Dermis blood vessel endothelial cell (primary cell): ENCODE results near the gene KRTAP4-16. TPM values are rescaled to one million over a fixed set of nuclear protein-coding genes. Genes with fewer than 3 reads are reported as not detected.
"Not testable (repeated sequence)": the region's sequence is repeated elsewhere in the genome, so short reads cannot be mapped to it uniquely, and the experiment has no call there.

ENCODE experiments used
- DNase-seq: peaks from one replicate; pipeline ENCODE4 v3.0.0; 2010
- total RNA-seq: library from RNA; depleted of rRNA; stranded (reverse); fragments of >200 nt; gene quantifications from 2 replicates; pipeline ENCODE4 v1.2.3, GENCODE V29; 2014

KRTAP4-16 gene
- total RNA-seq, result not detected in 2 replicates

DNA sequence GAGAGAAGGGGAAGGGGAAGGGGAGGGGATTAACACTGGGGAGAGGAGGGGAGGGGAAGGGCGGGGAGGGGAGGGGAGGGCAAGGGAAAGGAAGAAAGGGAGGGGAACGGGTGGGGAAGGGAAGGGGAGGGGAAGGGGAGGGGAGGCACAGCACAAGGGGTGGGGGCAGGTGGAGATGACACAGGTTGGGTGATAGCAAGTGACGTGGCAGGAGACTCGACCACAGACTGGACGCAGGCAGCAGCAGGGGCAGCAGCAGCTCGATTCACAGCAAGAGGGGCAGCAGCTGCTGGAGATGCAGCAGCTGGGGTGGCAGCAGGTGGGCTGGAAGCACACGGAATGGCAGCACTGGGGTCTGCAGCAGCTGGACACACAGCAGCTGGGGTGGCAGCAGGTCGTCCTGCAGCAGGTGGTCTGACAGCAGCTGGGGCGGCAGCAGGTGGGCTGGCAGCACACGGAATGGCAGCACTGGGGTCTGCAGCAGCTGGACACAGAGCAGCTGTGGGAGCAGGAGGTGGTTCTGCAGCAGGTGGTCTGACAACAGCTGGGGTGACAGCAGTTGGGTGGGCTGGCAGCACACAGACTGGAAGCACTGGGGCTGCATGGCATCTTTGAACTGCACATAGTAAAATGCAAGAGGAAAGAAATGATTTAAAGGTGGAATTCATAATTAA is at the start of gene KRTAP4-16:
Gene KRTAP4-16 (minus strand): TSS at position 624 of the 674 bp plus-strand sequence. CDS start 0 bp downstream, at position 624.
- DNase-seq, result no peak

- DNase-seq, result no peak
These were observed 49.5 kb upstream of the KRTAP4-16 start for GRCh38 chr17:41151525-41151924.

DNA sequence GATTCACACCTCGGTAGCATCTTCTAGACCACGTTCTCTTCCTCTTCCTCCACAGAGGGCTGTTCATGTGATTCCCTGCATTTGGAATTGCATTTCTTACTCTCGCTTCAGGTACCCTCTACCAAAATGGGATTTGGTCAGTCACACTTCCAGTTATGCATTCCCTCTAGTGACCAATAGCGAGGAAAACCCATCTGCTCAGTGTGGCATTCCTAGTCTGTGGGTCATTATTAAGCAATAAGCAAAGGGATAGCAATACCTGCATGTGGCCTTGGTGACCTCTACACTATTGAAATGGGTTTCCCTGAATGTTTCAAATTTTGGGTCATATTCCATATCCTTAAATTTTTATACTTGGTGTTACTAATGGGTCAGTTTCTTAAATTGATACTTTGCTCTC is 48.0 kb upstream of the KRTAP4-16 start:
- no peak for DNase-seq

- DNase-seq, result no peak
These were observed 47.6 kb upstream of the KRTAP4-16 start, which contains the start of gene KRTAP4-5 for GRCh38 chr17:41149652-41149985. Gene KRTAP4-5 (minus strand): TSS chr17:41149825. CDS start chr17:41149767, 58 bp downstream.

DNA sequence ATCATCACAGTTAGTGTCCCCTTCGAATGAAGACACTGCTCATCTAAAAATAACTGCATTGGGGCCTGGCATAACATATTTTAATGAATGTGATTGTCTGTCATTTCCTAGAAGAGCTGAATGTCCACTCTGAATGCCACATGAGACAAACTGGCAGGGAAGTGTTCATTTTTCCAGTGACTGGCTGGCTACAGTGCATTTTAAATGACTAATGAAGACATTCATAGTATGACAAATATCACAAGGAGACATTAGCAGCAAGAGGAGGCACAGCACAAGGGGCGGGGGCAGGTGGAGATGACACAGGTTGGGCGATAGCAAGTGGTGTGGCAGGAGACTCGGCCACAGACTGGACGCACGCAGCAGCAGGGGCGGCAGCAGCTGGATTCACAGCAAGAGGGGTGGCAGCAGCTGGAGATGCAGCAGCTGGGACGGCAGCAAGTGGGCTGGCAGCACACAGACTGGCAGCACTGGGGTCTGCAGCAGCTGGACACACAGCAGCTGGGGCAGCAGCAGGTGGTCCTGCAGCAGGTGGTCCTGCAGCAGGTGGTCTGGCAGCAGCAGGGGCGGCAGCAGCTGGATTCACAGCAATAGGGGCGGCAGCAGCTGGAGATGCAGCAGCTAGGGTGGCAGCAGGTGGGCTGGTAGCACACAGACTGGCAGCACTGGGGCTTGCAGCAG is 47.1 kb upstream of the KRTAP4-16 start:
- DNase-seq, result not testable (repeated sequence)

GRCh38 chr17:41147531-41148204 is 45.7 kb upstream of the KRTAP4-16 start:
- DNase-seq, result no peak

GRCh38 chr17:41145261-41145660 is 43.3 kb upstream of the KRTAP4-16 start:
- no peak for DNase-seq

DNA sequence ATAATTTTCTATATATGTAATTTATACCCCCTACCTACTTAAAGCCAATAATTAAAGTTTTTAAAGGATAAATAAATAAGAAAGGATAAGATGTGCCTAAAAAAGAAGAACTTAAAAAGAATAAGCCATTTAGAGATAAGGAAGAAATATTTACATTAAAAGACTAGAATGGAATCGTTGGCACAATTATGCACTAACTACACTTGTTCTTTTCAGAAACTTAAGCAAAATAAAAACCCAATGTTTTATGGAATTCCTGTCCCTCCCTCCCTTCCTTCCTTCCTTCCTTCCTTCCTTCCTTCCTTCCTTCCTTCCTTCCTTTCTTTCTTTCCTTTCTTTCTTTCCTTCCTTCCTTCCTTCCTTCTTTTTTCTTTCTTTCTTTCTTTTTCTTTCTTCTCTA is 42.8 kb upstream of the KRTAP4-16 start:
- DNase-seq, result no peak

GRCh38 chr17:41141361-41141760 is 39.4 kb upstream of the KRTAP4-16 start:
- DNase-seq, result no peak

- DNase-seq, result peak; percentile 60
These were observed 38.5 kb upstream of the KRTAP4-16 start, which contains the start of gene KRTAP4-6 for GRCh38 chr17:41140360-41141131. Gene KRTAP4-6 (minus strand): TSS chr17:41140544. CDS start chr17:41140487, 57 bp downstream.

DNA sequence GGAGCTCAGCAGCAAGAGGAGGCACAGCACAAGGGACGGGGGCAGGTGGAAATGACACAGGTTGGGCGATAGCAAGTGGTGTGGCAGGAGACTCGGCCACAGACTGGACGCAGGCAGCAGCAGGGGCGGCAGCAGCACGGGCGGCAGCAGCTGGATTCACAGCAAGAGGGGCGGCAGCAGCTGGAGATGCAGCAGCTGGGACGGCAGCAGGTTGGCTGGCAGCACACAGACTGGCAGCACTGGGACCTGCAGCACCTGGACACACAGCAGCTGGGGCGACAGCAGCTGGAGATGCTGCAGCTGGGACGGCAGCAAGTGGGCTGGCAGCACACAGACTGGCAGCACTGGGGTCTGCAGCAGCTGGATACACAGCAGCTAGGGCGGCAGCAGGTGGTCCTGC is 37.9 kb upstream of the KRTAP4-16 start:
- not testable (repeated sequence) for DNase-seq

GRCh38 chr17:41133880-41134735 is 32.1 kb upstream of the KRTAP4-16 start:
- DNase-seq, result no peak

GRCh38 chr17:41131979-41132378 is 30.0 kb upstream of the KRTAP4-16 start:
- no peak for DNase-seq

GRCh38 chr17:41127371-41127770 is 25.4 kb upstream of the KRTAP4-16 start:
- DNase-seq, result no peak

DNA sequence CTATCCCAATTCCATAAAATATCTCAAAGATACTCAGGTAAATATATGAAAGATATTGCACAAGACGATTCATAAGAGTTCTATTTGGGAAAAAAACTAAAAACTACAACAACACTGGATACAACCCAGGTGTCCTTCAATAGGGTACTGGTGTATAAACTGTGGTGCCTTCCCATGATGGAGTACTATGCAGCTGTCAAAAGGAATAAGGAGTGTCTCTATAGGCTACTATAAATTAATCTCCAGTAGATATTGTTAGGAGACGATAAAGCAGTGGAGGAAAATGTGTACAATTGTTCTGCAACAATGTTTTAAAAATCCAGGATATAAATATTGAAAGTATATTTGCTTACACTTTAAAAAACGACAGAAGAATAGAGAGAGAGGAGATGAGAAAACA is 24.4 kb upstream of the KRTAP4-16 start:
- no peak for DNase-seq

- DNase-seq, result no peak
These were observed 23.1 kb upstream of the KRTAP4-16 start for GRCh38 chr17:41125064-41125463.

DNA sequence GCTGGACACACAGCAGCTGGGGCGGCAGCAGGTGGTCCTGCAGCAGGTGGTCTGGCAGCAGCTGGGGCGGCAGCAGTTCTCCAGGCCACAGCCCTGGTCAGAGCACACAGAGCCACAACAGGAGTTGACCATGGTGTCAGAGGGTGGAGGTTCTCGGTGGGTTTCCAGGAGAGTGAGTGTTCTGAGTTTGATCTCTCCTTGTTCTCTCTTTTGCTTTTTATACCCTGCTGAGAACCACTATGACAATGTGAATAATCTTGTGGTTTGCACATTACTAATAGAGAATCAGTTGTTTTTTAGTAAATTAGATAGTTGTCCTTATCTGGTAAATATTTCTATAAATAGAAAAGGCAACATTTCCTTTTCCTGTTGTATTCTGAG is 22.0 kb upstream of the KRTAP4-16 start, which contains the start of gene KRTAP4-12:
Gene KRTAP4-12 (minus strand): TSS at position 192 of the 381 bp plus-strand sequence. CDS start 60 bp downstream, at position 132.
- not testable (repeated sequence) for DNase-seq

DNA sequence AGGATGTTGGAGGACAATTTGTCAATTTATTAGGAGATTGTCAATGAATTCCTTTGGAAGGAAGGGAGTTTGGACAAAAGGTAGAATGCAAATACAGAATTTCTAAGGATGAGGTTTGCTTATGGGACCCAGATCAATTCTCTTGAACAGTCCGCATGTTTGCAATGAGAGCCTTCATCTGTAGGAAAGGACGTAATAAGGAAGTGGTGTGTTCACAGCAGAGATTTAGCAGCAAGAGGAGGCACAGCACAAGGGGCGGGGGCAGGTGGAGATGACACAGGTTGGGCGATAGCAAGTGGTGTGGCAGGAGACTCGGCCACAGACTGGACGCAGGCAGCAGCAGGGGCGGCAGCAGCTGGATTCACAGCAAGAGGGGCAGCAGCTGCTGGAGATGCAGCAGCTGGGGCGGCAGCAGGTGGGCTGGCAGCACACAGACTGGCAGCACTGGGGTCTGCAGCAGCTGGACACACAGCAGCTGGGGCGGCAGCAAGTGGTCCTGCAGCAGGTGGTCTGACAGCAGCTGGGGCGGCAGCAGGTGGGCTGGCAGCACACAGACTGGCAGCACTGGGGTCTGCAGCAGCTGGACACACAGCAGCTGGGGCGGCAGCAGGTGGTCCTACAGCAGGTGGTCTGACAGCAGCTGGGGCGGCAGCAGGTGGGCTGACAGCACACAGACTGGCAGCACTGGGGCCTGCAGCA is 21.4 kb upstream of the KRTAP4-16 start:
- not testable (repeated sequence) for DNase-seq

DNA sequence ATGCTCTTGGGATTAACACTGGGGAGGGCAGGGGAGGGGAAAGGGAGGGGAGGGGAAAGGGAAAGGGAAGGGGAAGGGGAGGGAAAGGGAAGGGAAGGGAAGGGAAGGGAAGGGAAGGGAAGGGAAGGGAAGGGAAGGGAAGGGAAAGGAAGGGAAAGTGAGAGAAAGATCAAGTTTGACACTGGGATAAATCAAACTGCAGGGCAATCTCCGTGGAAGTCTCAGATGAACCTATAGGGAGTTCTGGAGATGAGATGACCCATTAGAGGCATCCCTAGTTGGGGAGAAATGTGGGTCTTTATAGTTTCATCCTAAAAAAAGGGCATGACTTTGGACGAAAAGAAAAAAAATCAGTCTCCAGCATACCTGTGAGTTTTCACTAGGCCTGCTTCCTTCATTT is 19.7 kb upstream of the KRTAP4-16 start:
- DNase-seq, result no peak

DNA sequence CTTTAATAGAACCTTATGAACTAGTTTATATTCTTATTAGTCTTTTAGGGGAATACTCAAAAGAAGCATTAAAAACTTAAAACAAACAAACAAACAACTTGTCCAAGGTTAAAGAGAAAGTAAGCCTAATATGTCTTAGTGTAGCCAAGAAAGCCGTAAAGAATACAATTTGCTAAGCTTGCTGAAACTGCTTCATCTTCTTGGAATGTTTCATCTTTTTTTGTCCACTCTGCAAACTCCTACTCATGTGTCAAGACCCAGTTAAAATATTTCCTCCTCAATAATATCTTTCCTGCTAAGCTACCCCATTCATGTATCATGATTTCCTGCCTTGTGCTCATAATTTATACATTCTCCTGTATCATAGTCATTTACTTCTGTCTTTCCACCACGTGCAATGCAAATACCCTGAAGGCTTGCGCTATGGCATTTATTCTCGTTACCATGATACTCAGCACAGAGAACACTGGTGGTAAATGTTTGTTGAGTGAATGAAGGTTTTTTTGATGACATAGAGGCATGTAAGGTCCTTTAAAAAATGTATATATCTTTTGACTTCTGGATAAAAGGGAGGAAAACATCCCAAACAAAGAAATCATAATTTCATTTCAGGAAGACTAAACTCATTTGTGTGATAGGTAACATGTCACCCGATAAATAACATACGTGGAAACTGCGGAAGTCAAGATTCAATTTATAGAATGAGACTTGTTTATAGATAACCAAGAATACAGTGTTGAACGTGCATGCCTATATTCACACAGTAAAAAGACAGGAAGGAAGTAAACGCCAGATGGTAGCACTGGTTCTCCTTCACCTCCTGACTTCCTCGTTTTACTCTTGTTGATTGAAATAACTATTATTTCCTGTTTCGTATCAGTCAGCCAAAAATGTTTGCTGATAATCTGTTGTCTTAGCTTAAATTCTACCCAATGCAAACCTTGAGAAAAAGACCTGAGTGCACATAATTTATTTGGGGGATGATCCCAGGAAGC is 18.0 kb upstream of the KRTAP4-16 start:
- DNase-seq, result peak; percentile 63
